Measurements from ENCODE around the gene ZC3H18. TPM values are rescaled to one million over a fixed set of nuclear protein-coding genes. Genes with fewer than 3 reads are reported as not detected.

Gene ZC3H18
- total and polyA plus RNA-seq, 8 donors, result 15.5 to 312 (median 19.0) TPM

DNA sequence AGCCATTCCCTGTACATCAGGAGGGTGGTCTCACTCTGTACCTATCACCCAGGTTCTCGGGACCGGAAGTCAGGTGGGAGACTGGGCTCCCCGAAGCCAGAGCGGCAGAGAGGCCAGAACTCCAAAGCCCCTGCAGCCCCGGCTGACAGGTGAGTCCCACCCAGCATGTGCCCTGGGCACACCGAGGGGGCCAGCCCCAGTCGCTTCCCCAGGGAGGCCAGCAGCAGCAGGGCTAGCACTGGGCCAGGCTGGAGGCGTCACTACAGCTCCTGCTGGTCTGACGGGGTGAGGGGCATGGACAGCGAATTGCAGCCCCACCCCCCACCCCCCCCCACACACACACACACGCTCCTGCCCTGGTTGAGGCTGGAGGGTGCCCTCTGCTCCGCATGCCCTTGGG is 60.2 kb downstream of the ZC3H18 start:
- DNase-seq, result no peak
- intact Hi-C loops (cut with DNase I; ENCODE audit: low total_unique reads), result no loop called here
- H3K4me3 ChIP-seq, result no peak overlapping the region

GRCh38 chr16:88630941-88631340 is 60.7 kb downstream of the ZC3H18 start:
- intact Hi-C loops (cut with DNase I; ENCODE audit: low total_unique reads), result no loop called here
- H3K4me3 ChIP-seq, result no peak overlapping the region
- peaks cover 12 to 29% (median 22%) of the 10 kb centered on the region in 4 donors for H3K4me1 ChIP-seq
- DNase-seq, result no peak
- no peaks in the 10 kb centered on the region for H3K9me3 ChIP-seq
- no peak for TF ChIP-seq POLR2AphosphoS5 (IDR thresholded peaks at IDR 0.05)
- TF ChIP-seq EP300 (IDR thresholded peaks at IDR 0.05), result no peak
- TF ChIP-seq POLR2A (IDR thresholded peaks at IDR 0.05), result no peak
- TF ChIP-seq, protein P1, sequence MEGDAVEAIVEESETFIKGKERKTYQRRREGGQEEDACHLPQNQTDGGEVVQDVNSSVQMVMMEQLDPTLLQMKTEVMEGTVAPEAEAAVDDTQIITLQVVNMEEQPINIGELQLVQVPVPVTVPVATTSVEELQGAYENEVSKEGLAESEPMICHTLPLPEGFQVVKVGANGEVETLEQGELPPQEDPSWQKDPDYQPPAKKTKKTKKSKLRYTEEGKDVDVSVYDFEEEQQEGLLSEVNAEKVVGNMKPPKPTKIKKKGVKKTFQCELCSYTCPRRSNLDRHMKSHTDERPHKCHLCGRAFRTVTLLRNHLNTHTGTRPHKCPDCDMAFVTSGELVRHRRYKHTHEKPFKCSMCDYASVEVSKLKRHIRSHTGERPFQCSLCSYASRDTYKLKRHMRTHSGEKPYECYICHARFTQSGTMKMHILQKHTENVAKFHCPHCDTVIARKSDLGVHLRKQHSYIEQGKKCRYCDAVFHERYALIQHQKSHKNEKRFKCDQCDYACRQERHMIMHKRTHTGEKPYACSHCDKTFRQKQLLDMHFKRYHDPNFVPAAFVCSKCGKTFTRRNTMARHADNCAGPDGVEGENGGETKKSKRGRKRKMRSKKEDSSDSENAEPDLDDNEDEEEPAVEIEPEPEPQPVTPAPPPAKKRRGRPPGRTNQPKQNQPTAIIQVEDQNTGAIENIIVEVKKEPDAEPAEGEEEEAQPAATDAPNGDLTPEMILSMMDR (IDR thresholded peaks at IDR 0.05), result no peak
- WGBS, 5 donors, result 92 to 99% (median 93%) methylated on average over 20 to 23 of the region's 23 CpGs
- peaks cover 0 to 27% (median 13%) of the 10 kb centered on the region in 3 donors for H3K27me3 ChIP-seq
- peaks cover 52 to 73% (median 70%) of the 10 kb centered on the region in 4 donors for H3K36me3 ChIP-seq
- H3K27ac ChIP-seq, result no peak overlapping the region

More for the DNA sequence above, 60.2 kb downstream of the ZC3H18 start:
- peaks cover 55 to 78% (median 75%) of the 10 kb centered on the region in 4 donors for H3K36me3 ChIP-seq
- TF ChIP-seq POLR2AphosphoS5 (IDR thresholded peaks at IDR 0.05) (no peak), POLR2A (IDR thresholded peaks at IDR 0.05) (no peak), EP300 (IDR thresholded peaks at IDR 0.05) (no peak)
- TF ChIP-seq, protein P1 (IDR thresholded peaks at IDR 0.05), result no peak
- H3K27ac ChIP-seq, result no peak overlapping the region
- peaks cover 0 to 21% (median 13%) of the 10 kb centered on the region in 3 donors for H3K27me3 ChIP-seq
- 84 to 94% (median 90%) methylated on average over 5 to 12 of the region's 12 CpGs for WGBS, 5 donors
- H3K9me3 ChIP-seq, result no peaks in the 10 kb centered on the region
- peaks cover 12 to 24% (median 22%) of the 10 kb centered on the region in 4 donors for H3K4me1 ChIP-seq

DNA sequence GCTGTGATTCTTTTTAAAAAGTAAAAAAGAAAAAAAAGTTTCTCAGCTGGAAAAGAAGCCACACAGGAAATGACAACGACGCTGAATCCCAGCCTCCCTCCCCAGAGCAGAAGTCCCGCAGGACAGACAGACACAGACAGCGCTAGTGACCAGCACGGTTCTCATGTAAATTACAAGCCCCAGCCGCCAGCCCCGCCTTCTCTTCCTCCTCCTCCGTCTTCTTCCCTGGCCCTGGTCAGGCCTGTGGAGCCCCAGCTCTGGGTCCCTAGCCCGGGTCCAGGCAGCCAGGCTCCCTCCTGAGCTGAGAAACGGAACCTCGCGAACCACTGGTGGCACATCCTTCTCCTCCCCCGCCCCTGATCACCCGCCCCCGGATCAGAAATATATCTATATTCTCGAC is 61.2 kb downstream of the ZC3H18 start:
- 76 to 83% (median 79%) methylated on average over 16 of the region's 16 CpGs for WGBS, 5 donors
- peaks cover 47 to 69% (median 66%) of the 10 kb centered on the region in 4 donors for H3K36me3 ChIP-seq
- H3K27ac ChIP-seq, result no peak overlapping the region
- no peak for DNase-seq
- peaks cover 0 to 31% (median 13%) of the 10 kb centered on the region in 3 donors for H3K27me3 ChIP-seq
- no peak overlapping the region for H3K4me3 ChIP-seq
- H3K9me3 ChIP-seq, result no peaks in the 10 kb centered on the region
- intact Hi-C loops (cut with DNase I; ENCODE audit: low total_unique reads), result no loop called here
- TF ChIP-seq EP300 (IDR thresholded peaks at IDR 0.05) (no peak), POLR2AphosphoS5 (IDR thresholded peaks at IDR 0.05) (no peak), POLR2A (IDR thresholded peaks at IDR 0.05) (no peak)
- TF ChIP-seq, protein P1 (IDR thresholded peaks at IDR 0.05), result no peak
- peaks cover 12 to 30% (median 22%) of the 10 kb centered on the region in 4 donors for H3K4me1 ChIP-seq

GRCh38 chr16:88631920-88632586 is 61.9 kb downstream of the ZC3H18 start:
- Histone ChIP-seq H3K9me3 (no peaks in the 10 kb centered on the region), H3K4me3 (no peak overlapping the region), H3K36me3 (peaks cover 41 to 62% (median 59%) of the 10 kb centered on the region in 4 donors), H3K4me1 (peaks cover 12 to 30% (median 22%) of the 10 kb centered on the region in 4 donors), H3K27ac (no peak overlapping the region), H3K27me3 (peaks cover 0 to 38% (median 13%) of the 10 kb centered on the region in 3 donors)
- WGBS, 5 donors, result 82 to 92% (median 88%) methylated on average over 13 to 30 of the region's 30 CpGs
- DNase-seq, result no peak
- intact Hi-C loops (cut with DNase I; ENCODE audit: low total_unique reads), result no loop called here
- TF ChIP-seq POLR2A (IDR thresholded peaks at IDR 0.05), result no peak
- no peak for TF ChIP-seq POLR2AphosphoS5 (IDR thresholded peaks at IDR 0.05)
- TF ChIP-seq, protein P1 (IDR thresholded peaks at IDR 0.05), result no peak
- TF ChIP-seq EP300 (IDR thresholded peaks at IDR 0.05), result no peak

Data from stomach (tissue), 9 donors.